Activated T-cell treated with anti-CD3 and anti-CD28 coated beads, Interleukin-2, amount 50 U/mL, for 72 hours (primary cell): Measurements from ENCODE around the gene RBFOX2. TPM values are rescaled to one million over a fixed set of nuclear protein-coding genes. Genes with fewer than 3 reads are reported as not detected.

ENCODE experiments used
- ATAC-seq, 2 donors: fragments of 150-1000 bp; cut with Tn5 transposase; replicated peaks in 1 of 2; 2 replicates each; pipeline ENCODE4 v1.10.0; 2021; ENCODE audit warnings: moderate library complexity in 2 of 2, mild to moderate bottlenecking in 1 of 2
- DNase-seq, 2 donors: peaks; one replicate each; pipeline ENCODE4 v3.0.0; 2021 to 2022; ENCODE audit warnings: mixed read lengths in 1 of 2
- H3K27ac Mint-ChIP-seq: one replicate; pipeline ENCODE4 v1.8.0; 2022; ENCODE audit warnings: mild to moderate bottlenecking, moderate library complexity, mixed read lengths
- H3K27me3 Mint-ChIP-seq: one replicate; pipeline ENCODE4 v1.8.0; 2022; ENCODE audit warnings: low read depth, mixed read lengths
- H3K36me3 Mint-ChIP-seq, 2 donors: one replicate each; pipeline ENCODE4 v1.8.0; 2022; ENCODE audit warnings: mixed read lengths in 2 of 2, mild to moderate bottlenecking in 1 of 2; ENCODE audit not compliant: insufficient read depth in 2 of 2
- H3K4me1 Mint-ChIP-seq: one replicate; pipeline ENCODE4 v1.8.0; 2022; ENCODE audit warnings: low read depth, mixed read lengths
- H3K4me3 Mint-ChIP-seq, 2 donors: one replicate each; pipeline ENCODE4 v1.8.0; 2022; ENCODE audit warnings: mild to moderate bottlenecking in 2 of 2, mixed read lengths in 2 of 2, moderate library complexity in 2 of 2
- H3K9me3 Mint-ChIP-seq, 2 donors: one replicate each; pipeline ENCODE4 v1.8.0; 2022; ENCODE audit warnings: mixed read lengths in 2 of 2
- total RNA-seq, 2 donors: library from RNA; stranded (reverse); gene quantifications; one replicate each; pipeline ENCODE4 v1.2.3, GENCODE V29; 2022

Gene RBFOX2
- total RNA-seq, 2 donors from 2014 or later: 2.3 to 4.4 TPM

DNA sequence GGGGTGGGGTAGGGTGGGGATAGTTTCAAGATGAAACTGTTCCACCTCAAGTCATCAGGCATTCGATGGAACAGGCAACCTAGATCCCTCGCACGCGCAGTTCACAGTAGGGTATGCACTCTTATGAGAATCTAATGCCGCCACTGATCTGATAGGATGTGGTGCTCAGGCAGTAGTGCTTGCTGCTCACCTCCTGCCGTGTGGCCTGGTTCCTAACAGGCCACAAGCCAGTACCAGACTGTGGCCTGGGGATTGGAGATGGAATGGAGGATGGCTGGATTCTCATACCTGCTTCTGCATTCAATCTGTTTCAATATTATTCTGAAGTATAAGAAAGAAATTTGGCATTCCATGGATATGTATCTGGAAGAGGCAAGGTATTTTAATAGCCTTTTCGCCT is 73.1 kb downstream of the RBFOX2 start:
- no peaks in the 10 kb centered on the region for H3K9me3 Mint-ChIP-seq
- no peak overlapping the region for H3K27ac Mint-ChIP-seq
- no peak overlapping the region for H3K4me3 Mint-ChIP-seq
- DNase-seq (no peak), ATAC-seq (no peak)
- H3K27me3 Mint-ChIP-seq: no peaks in the 10 kb centered on the region
- H3K4me1 Mint-ChIP-seq: no peaks in the 10 kb centered on the region
- H3K36me3 Mint-ChIP-seq: no peaks in the 10 kb centered on the region

- no peak overlapping the region for H3K27ac Mint-ChIP-seq
Measured at GRCh38 chr22:35952576-35952975, 76.0 kb downstream of the RBFOX2 start.

DNA sequence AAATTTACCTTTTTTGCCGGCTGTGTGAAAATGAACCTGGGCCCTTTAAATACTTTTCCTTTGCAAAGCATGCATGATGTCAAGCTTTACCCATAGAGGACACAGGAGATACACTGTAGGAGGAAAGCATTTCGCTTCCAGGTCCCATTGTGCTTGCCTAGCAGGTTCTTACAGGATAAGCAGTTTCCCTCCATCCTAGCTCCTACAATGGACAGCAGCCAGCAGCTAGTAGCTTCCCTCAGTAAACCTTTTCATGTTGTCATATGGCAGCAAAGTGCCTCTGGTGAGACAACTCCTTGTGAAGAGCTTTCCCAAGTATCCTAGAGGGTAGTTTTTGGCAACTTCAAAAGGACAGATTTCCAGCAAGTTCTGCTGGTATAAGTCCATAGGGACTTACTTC is 78.4 kb downstream of the RBFOX2 start:
- H3K4me1 Mint-ChIP-seq: no peaks in the 10 kb centered on the region

More at GRCh38 chr22:35952576-35952975, 76.0 kb downstream of the RBFOX2 start:
- ATAC-seq (no peak), DNase-seq (no peak)
- Mint-ChIP-seq H3K4me3 (no peak overlapping the region), H3K36me3 (no peaks in the 10 kb centered on the region), H3K27me3 (no peaks in the 10 kb centered on the region), H3K4me1 (no peaks in the 10 kb centered on the region), H3K9me3 (no peaks in the 10 kb centered on the region)

GRCh38 chr22:35949243-35949642 is 79.4 kb downstream of the RBFOX2 start:
- no peak overlapping the region for H3K4me3 Mint-ChIP-seq
- H3K4me1 Mint-ChIP-seq: no peaks in the 10 kb centered on the region
- H3K27me3 Mint-ChIP-seq: no peaks in the 10 kb centered on the region
- no peak overlapping the region for H3K27ac Mint-ChIP-seq
- DNase-seq (no peak), ATAC-seq (no peak)
- no peaks in the 10 kb centered on the region for H3K36me3 Mint-ChIP-seq
- no peaks in the 10 kb centered on the region for H3K9me3 Mint-ChIP-seq

More for the DNA sequence above, 78.4 kb downstream of the RBFOX2 start:
- Mint-ChIP-seq H3K27ac (no peak overlapping the region), H3K9me3 (no peaks in the 10 kb centered on the region), H3K4me3 (no peak overlapping the region), H3K27me3 (no peaks in the 10 kb centered on the region), H3K36me3 (no peaks in the 10 kb centered on the region)
- ATAC-seq (no peak), DNase-seq (no peak)

DNA sequence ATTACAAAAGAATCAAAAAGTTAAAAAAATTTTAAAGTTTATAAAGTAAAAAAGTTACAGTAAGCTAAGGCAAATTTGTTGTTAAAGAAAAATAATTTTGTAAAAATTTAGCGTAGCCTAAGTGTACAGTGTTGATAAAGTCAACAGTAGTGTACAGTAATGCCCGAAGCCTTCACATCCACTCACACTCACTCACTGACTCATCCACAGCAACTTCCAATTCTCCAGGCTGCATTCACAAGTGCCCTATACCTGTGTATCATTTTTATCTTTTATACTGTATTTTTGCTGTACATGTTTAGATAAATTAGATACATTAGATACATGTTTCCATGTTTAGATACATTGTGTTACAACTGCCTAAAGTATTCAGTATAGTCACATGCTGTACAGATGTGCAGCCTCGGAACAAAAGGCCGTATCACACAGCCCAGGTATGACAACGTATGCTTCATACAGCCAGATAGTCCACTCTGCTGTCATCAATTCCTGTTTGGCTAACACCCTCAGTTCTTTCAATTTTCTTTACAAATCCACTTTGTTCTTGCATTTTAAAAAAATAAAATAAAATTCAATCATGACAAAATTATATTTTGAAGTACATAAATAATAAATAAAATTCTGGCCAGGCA is 80.7 kb downstream of the RBFOX2 start:
- H3K27ac Mint-ChIP-seq: no peak overlapping the region
- ATAC-seq (no peak), DNase-seq (no peak)
- no peaks in the 10 kb centered on the region for H3K9me3 Mint-ChIP-seq
- no peak overlapping the region for H3K4me3 Mint-ChIP-seq
- no peaks in the 10 kb centered on the region for H3K27me3 Mint-ChIP-seq
- no peaks in the 10 kb centered on the region for H3K36me3 Mint-ChIP-seq
- no peaks in the 10 kb centered on the region for H3K4me1 Mint-ChIP-seq

DNA sequence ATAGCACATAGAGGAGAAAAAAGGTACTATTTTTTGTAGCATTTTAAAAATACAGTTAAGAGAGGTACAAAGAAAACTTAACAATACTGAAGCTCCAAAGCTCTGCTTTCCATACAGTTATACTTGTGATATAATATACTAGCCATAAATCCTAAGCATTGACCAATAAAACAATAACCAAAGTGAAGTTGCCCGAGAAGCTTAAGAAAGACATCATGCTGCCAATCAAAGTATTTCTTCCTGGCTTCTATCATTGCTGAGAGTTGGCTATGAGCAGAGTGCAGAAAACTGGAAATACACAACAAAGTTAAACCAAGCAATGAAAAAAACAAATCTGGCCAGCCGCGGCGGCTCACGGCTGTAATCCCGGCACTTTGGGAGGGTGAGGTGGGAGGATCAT is 84.2 kb downstream of the RBFOX2 start:
- Mint-ChIP-seq H3K27me3 (no peaks in the 10 kb centered on the region), H3K36me3 (no peaks in the 10 kb centered on the region), H3K9me3 (no peaks in the 10 kb centered on the region), H3K27ac (no peak overlapping the region), H3K4me1 (no peaks in the 10 kb centered on the region), H3K4me3 (no peak overlapping the region)
- ATAC-seq (no peak), DNase-seq (no peak)

GRCh38 chr22:35940166-35940565 is 88.5 kb downstream of the RBFOX2 start:
- no peak overlapping the region for H3K27ac Mint-ChIP-seq
- H3K4me1 Mint-ChIP-seq: no peaks in the 10 kb centered on the region

GRCh38 chr22:35938226-35938625 is 90.4 kb downstream of the RBFOX2 start:
- Mint-ChIP-seq H3K27ac (no peak overlapping the region), H3K4me1 (no peaks in the 10 kb centered on the region), H3K27me3 (no peaks in the 10 kb centered on the region), H3K9me3 (no peaks in the 10 kb centered on the region), H3K4me3 (no peak overlapping the region), H3K36me3 (no peaks in the 10 kb centered on the region)
- no peak for DNase-seq
- ATAC-seq: no peak

More at GRCh38 chr22:35940166-35940565, 88.5 kb downstream of the RBFOX2 start:
- DNase-seq (no peak), ATAC-seq (no peak)
- H3K9me3 Mint-ChIP-seq: no peaks in the 10 kb centered on the region
- H3K36me3 Mint-ChIP-seq: no peaks in the 10 kb centered on the region
- H3K4me3 Mint-ChIP-seq: no peak overlapping the region
- H3K27me3 Mint-ChIP-seq: no peaks in the 10 kb centered on the region

GRCh38 chr22:35930933-35931332 is 97.7 kb downstream of the RBFOX2 start:
- no peak for DNase-seq
- no peak overlapping the region for H3K4me3 Mint-ChIP-seq
- no peak for ATAC-seq
- no peaks in the 10 kb centered on the region for H3K4me1 Mint-ChIP-seq
- H3K36me3 Mint-ChIP-seq: no peaks in the 10 kb centered on the region
- H3K27ac Mint-ChIP-seq: peak overlapping the region; percentile 51
- H3K9me3 Mint-ChIP-seq: no peaks in the 10 kb centered on the region
- no peaks in the 10 kb centered on the region for H3K27me3 Mint-ChIP-seq

DNA sequence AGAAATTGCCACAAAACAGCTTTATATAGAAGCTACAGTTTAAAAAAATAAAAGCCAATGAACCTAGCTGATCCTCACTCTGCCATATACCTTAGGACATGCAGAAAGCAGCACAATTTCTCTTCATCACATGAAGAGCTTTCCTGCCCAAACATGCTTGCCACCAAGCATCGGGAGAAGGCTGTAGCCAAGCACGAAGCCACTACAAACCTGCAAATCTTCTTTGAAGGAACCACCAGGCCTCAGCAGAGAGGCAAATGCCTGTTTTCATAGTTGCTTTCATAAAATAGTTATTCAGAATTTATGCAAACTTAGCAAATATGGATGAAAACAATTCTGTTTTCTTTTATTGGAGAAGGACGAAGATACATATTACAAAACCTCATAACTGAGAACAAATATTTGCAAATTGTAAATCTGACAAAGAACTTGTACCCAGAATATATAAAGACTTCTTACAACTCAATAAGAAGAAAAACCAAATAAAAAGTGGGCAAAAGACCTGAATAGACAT is 100.3 kb downstream of the RBFOX2 start:
- ATAC-seq (no peak), DNase-seq (no peak)
- no peaks in the 10 kb centered on the region for H3K27me3 Mint-ChIP-seq
- no peak overlapping the region for H3K4me3 Mint-ChIP-seq
- no peaks in the 10 kb centered on the region for H3K4me1 Mint-ChIP-seq
- no peaks in the 10 kb centered on the region for H3K36me3 Mint-ChIP-seq
- no peaks in the 10 kb centered on the region for H3K9me3 Mint-ChIP-seq
- no peak overlapping the region for H3K27ac Mint-ChIP-seq

DNA sequence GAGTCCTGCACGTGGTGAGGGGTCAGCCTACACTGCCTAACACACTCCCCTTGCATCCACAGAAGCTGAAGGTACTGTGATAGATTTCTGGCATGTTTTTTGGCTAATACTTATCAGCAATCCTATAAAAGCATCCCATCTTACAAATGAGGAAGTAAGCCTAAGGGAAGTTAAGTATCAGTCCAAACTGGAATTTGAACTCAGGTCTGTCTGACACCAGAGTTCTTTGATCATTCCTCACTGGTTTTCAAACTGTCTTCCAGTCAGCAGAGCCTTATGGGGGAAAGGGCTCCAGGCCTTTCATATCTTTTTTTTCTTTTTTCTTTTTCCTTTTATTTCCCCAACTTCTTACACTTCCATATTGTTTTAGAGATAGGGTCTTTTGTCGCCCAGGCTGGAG is 105.6 kb downstream of the RBFOX2 start:
- Mint-ChIP-seq H3K4me3 (no peak overlapping the region), H3K27ac (no peak overlapping the region), H3K9me3 (no peaks in the 10 kb centered on the region), H3K4me1 (peaks cover 6% of the 10 kb centered on the region), H3K27me3 (no peaks in the 10 kb centered on the region), H3K36me3 (no peaks in the 10 kb centered on the region)
- ATAC-seq (no peak), DNase-seq (no peak)

DNA sequence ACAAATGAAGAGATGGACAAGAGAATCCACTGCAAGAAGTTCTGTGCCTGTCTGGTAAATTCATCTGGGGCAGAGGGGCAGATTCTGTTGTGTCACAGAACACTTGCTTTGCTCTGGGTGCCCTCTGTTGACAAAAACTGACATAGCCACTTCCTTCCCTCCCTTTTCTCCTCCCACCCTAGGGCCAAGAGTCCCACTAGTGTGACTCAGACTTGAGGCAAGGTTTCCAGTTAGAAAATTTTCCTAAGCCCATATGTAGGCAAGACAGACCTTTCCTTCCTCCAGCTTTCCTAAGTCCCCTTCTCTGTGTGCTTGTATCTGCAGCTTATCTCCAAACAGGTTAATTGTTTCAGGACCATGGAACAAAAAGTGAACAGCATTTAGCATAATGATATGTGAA is 106.8 kb downstream of the RBFOX2 start:
- peaks cover 6% of the 10 kb centered on the region for H3K4me1 Mint-ChIP-seq
- ATAC-seq (peak; percentile 77), DNase-seq (peak; percentile 33 to 51)
- no peaks in the 10 kb centered on the region for H3K36me3 Mint-ChIP-seq
- no peaks in the 10 kb centered on the region for H3K9me3 Mint-ChIP-seq
- no peak overlapping the region for H3K27ac Mint-ChIP-seq
- H3K4me3 Mint-ChIP-seq: no peak overlapping the region
- no peaks in the 10 kb centered on the region for H3K27me3 Mint-ChIP-seq

- H3K36me3 Mint-ChIP-seq: no peaks in the 10 kb centered on the region
- H3K9me3 Mint-ChIP-seq: no peaks in the 10 kb centered on the region
- H3K27me3 Mint-ChIP-seq: no peaks in the 10 kb centered on the region
- H3K4me3 Mint-ChIP-seq: no peak overlapping the region
- peaks cover 7% of the 10 kb centered on the region for H3K4me1 Mint-ChIP-seq
- no peak overlapping the region for H3K27ac Mint-ChIP-seq
- DNase-seq: no peak
- ATAC-seq: no peak
Measured at GRCh38 chr22:35921044-35921443, 107.6 kb downstream of the RBFOX2 start.

GRCh38 chr22:35919002-35919542 is 109.6 kb downstream of the RBFOX2 start:
- no peak for DNase-seq
- H3K4me1 Mint-ChIP-seq: peaks cover 26% of the 10 kb centered on the region
- H3K27ac Mint-ChIP-seq: no peak overlapping the region
- no peaks in the 10 kb centered on the region for H3K9me3 Mint-ChIP-seq
- peaks cover 8% of the 10 kb centered on the region for H3K27me3 Mint-ChIP-seq
- H3K36me3 Mint-ChIP-seq: no peaks in the 10 kb centered on the region
- no peak overlapping the region for H3K4me3 Mint-ChIP-seq
- no peak for ATAC-seq
